Right kidney (tissue), 1 donor: ENCODE results near the gene LILRB5.
A peak's percentile ranks its signal among the peaks of the same experiment; 100 is the strongest.
"Not testable (repeated sequence)": the region's sequence is repeated elsewhere in the genome, so short reads cannot be mapped to it uniquely, and the experiment has no call there.

Source experiments
- DNase-seq: peaks from one replicate; pipeline ENCODE4 v3.0.0-alpha.2; 2016

The LILRB5 gene

DNA sequence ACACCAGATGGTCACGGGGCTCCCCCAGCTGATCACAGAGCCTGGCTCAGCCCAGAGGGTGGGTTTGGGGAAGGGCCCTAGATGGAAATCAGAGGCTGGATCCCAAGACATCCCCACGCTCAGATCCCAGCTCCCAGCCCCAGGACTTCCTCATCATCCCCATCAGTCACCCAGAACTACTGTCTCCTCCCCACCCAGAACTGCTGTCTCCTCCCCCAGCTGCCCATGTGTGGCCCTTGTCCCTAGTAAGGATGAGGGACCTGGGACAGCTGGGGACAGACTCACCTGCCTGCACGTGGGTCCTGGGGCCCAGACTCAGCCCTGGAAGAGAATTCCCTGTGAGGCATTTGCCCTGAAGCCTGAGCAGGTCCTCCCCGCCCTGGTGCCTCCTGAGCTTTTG, 14.8 kb downstream of the LILRB5 start:
- DNase-seq: not testable (repeated sequence)

DNA sequence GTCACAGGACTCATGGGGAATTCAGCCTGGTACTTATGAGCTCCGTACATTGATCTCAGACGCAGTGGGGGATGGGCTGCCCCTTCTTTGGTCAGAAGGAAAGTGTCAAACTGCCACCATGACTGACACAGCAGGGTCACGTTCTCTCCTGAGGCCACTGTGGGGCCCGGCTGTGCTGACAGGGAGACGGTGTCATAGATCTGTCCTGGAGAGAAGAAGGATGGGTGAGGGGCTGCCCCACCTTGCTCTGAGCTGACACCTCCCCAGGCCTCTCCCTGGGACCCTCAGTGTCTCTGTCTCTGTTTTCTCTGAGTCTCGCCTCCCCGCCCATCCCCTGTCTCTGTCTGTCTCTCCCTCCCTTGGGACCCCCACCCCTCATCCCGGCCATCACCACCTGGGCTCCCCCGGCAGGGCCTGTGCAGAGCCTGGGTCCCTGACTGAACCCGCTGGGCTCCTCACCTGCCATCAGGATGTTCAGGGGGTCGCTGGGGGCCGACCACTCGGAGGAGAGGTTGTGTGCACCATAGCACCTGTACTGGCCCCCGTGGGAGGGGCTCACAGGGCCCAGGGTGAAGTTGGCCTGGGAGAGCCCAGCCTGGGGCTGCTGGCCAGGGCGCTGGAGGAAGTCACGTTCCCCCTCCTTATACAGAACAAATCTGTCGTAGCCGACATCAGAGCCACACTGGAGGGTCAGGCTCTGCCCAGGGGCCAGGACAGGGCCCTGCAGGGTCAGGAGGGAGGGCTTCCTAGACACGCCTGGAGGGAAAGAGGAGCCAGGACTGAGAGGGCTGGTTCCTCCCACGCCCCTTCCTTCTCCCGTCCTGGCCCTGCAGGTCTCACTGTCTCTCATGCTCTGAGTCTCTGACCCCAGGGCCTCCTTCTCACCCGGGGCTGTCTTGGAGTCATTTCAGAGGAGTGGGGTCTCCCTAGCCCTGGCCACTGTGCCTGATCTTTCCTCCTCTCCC, 16.4 kb downstream of the LILRB5 start:
- DNase-seq: not testable (repeated sequence)

- not testable (repeated sequence) for DNase-seq
Observed at GRCh38 chr19:54239491-54240371, 17.3 kb downstream of the LILRB5 start.

DNA sequence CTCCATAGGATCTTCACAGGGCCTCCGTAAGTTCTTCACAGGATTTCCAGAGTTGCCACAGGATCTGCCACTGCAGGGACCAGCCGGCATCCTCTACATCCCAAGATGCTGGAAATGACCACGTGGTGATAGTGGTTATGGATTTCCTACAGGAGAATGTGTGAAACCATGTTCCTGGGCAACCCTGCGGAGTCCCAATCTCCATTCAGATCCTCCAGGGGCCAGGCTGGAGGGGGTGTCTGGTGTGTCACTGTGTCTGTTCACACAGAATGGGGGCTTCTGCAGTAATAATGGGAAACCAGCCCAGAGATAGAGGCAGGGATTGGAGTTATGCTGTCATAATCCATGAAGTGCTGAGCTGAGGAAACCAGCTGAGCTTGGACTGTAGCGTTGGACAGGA, 23.1 kb downstream of the LILRB5 start:
- DNase-seq: no peak

GRCh38 chr19:54231077-54231931, 25.8 kb downstream of the LILRB5 start:
- peak; percentile 61 for DNase-seq

- no peak for DNase-seq
Observed at GRCh38 chr19:54230031-54230430, 27.0 kb downstream of the LILRB5 start.

- no peak for DNase-seq
Observed at GRCh38 chr19:54229146-54229545, 27.9 kb downstream of the LILRB5 start.

DNA sequence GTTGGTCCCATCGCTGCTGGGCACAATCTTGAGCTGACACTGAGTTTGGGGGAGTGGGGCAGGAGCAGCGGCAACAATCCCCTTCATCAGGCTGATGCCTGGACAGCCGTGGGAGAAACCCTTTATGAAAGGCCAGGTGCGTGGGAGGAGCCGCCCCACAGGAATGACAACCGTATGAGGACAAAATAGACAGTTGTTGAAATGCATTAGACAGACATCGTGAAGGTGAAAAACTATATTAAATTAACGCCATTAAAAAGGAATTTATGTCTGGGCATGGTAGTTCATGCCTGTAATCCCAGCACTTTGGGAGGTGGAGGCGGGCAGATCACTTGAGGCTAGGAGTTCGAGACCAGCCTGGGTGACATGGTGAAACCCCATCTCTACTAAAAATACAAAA, 32.5 kb downstream of the LILRB5 start:
- not testable (repeated sequence) for DNase-seq

DNA sequence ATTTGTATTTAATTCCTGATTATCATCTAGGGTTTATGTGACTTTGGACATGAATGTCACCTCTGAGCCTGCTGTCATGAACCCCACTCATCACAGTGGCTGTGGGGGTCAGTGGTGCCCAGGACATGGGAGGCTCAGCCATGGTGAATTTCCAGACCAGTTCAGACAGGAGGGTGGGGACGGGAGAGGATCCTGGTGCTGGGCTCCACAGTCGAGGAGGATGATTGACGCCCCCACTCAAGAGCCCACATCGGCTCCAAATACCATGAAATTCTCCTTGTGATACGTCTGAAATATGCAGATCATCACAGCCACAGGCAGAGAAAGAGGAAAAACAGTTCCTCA, 33.2 kb downstream of the LILRB5 start:
- not testable (repeated sequence) for DNase-seq

DNA sequence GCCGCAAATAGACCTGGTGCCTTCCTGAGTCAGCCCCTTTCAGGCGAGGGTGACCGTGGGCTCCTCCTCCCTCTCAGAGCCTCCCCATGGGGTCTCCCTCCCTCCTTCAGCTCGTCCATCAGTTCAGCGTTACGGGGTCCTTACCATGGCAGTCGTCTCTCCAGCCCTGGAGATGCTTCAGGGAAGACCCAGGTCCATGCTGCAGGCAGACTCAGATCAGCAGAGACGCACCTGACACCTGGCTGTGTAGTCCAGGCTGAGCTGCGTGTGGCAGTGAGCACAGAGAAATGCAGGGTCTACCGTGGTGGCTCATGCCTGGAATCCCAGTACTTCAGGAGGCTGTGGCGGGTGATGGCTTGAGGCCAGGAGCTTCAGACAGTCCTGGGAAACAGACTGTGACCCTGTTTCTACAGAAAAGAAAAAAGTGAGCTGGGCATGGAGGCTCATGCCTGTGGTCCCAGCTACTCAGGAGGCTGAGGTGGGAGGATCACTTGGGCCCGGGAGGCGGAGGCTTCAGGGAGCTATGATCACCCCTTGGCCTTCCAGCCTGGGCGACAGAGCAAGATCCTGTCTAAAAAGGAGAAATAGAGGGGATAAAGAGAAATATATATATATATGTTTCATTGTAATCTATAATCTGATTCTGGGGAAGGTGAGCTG, 33.7 kb downstream of the LILRB5 start:
- DNase-seq: not testable (repeated sequence)

DNA sequence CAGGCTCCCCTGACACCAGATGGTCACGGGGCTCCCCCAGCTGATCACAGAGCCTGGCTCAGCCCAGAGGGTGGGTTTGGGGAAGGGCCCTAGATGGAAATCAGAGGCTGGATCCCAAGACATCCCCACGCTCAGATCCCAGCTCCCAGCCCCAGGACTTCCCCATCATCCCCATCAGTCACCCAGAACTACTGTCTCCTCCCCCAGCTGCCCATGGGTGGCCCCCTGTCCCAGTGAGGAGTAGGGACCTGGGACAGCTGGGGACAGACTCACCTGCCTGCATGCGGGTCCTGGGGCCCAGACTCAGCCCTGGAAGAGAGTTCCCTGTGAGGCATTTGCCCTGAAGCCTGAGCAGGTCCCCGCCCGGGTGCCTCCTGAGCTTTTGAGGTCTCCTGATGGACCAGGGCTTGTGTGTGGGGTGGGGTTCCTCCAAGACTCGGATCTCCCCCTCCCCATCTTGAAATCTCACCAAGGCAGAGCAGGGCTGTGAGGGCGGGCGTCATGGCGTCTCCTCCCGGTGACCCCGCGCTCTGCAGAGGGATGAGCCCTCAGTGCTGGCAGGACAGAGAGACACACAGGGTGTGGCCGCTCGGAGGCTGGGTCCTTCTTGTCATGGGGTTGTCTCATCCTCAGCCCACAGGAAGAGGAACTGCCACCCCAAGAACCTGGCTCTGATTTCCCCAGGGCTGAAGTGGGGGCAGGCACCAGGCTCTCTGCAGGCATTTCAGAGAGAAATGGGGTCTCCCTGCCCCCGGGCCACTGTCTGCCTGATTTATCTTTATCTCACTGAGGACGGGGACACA, 34.4 kb downstream of the LILRB5 start, which contains the start of gene LILRB3:
LILRB3 (minus strand) TSS at position 534 of the 803 bp plus-strand sequence; CDS start at position 503, 31 bp downstream.
- DNase-seq: not testable (repeated sequence)

- DNase-seq: not testable (repeated sequence)
Observed at GRCh38 chr19:54221947-54222346, 35.1 kb downstream of the LILRB5 start.

DNA sequence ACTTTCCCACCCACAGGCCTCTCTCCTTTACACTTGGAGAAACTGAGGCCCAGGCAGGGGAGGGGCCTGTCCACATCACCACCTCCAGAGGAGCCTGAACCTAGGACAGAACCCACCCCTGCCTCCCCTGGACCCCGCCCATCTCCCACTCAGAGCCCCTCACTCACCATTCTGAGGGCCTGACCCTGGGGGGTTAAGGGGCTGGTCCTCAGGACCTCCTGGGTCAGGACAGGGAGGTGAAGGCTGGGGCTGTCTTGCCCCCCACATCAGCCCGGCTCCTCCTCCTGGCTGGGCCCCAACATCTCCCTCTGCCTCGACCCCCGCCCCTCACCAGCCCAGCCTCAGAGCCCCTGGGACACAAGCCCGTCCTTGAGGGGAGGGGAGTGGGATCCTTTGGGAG, 37.4 kb downstream of the LILRB5 start:
- not testable (repeated sequence) for DNase-seq

DNA sequence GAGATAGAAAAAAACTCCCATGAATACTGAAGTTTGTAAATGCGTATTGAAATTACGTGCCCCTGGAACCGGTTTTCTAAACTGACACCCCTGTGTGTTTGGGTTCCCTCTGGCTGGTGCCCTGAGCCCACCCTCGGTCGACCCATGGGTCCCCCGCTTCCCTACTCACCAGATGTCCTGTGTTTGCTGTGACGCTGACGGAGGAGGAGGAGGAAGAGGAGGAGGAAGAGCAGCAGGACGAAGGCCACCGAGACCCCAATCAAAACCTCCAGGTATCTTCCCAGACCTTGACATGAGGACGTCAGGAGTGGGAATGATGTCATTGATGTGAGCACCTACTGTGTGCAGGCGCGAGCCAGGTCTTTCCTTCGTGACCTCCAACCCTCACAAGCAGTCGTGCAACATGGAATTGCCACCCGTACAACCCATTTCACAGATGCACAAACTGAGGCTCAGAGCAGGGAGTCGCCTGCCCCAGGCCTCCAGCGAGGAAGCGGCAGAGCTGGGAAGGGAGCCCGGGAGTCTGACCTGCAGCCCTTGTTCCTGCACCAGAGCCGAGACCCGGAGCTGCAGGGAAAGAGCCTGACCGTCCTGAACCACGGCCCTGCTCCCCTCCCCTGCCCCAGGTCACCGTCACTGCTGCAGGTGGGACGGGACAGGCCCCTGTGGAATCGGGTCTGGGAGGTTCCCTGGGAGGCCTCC, 38.0 kb downstream of the LILRB5 start:
- DNase-seq: no peak

DNA sequence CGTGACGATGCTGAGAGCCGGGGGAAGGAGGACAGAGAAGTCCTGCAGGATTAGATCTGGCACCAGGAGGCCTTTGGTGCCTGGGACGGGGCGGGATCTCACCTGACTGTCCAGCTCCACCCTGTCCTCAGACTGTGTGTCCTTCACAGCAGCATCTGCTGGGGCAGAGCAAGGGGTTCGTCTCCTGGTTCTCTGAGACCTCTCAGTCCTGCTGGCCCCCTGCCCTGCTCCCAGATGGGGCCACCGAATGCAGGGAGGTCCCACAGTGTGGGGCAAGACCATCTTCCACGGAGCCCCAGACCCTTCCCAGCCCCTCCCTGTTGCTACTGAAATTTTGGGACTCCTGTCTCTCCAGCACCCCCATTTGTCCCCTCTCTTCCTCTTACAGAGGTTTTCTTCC, 38.8 kb downstream of the LILRB5 start:
- DNase-seq: no peak

DNA sequence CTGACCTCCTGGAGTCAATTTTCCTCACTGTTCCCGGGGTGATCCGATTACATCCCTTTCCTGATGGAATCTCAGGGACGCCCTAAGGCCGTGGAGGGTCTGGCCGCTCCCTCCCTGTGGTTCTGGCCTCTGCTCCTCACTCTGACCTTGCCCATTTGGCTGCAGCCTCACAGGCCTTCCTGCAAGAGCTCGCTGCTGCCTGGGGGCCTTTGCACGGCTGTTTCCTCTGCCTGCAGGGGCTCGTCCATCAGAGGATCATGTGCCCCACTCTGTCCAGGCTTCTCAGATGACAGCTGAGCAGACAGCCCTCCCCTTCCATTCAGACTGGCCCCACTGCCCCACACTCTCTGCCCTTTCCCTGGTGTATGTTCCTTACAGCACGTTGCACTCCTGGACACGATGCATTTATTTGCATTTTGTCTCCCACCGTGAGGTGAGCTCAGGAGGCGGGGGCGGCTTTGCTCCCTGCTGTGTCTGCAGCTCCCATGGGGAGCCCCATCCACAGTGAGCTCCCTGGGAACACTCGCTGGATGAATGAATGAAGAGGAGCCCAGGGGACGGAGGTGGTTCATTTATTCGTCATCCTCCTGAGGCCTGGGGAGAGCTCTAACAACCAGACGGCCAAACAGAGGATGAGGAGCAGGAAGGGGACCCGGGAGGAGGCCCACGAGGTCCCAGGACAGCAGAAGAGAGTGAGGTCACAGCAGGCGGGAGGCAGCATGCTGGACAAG, 39.4 kb downstream of the LILRB5 start:
- DNase-seq: not testable (repeated sequence)

DNA sequence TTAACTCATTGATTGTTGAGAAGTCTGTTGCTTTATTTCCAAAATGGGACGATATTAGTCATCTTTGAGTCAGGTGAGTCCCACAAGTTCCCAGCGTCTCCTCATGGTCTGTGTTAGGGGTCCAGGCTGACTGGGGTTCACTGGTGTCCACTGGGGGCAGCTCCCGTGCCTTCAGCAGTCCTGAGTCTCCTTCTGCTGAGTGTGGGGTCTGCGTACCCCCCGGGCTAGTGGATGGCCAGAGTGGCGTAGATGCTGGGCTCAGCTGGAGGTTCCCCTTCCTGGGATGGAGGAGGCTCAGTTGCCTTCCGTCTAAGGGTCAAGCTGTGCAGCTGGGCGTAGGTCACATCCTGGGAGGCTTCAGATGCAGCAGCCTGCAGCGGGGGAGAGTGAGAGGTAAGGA, 40.2 kb downstream of the LILRB5 start:
- DNase-seq: no peak

GRCh38 chr19:54214734-54215133, 42.3 kb downstream of the LILRB5 start:
- not testable (repeated sequence) for DNase-seq

GRCh38 chr19:54214217-54214616, 42.9 kb downstream of the LILRB5 start:
- DNase-seq: not testable (repeated sequence)
